ENCODE data around the gene HNRNPF.

Gene HNRNPF

DNA sequence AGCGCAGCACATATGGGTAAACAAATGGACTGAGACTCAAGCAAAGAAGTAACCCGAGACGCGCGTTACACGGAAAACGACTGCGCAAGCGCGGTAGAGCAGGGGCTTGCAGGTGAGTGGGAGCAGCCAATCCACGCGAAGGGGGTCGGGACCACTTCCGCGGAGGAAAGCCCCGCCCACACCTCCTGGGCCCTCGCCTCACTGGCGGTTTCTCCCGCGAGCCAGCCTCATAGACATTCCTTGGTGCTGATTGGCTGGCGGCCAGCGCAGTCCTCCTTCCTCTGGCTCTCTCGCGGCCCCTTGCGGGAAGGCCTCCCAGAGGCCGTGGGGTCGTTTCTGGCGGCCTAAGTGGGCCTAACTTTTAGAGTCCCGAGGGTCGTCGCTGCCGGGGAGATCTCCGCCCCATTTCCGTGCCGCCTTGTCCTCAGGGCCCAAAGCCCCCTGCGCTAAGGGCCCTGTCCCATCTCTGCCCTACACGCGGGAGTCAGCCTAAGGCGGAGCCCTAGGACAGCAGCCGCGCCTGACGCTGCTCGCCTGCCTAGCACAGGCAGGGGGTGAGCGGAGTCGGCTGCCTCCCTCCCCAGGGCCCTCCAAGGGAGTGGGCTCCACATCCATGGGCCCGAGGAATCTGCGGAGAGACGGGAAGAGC, 46.7 kb downstream of the HNRNPF start:
- TF ChIP-seq, protein P1, sequence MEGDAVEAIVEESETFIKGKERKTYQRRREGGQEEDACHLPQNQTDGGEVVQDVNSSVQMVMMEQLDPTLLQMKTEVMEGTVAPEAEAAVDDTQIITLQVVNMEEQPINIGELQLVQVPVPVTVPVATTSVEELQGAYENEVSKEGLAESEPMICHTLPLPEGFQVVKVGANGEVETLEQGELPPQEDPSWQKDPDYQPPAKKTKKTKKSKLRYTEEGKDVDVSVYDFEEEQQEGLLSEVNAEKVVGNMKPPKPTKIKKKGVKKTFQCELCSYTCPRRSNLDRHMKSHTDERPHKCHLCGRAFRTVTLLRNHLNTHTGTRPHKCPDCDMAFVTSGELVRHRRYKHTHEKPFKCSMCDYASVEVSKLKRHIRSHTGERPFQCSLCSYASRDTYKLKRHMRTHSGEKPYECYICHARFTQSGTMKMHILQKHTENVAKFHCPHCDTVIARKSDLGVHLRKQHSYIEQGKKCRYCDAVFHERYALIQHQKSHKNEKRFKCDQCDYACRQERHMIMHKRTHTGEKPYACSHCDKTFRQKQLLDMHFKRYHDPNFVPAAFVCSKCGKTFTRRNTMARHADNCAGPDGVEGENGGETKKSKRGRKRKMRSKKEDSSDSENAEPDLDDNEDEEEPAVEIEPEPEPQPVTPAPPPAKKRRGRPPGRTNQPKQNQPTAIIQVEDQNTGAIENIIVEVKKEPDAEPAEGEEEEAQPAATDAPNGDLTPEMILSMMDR (IDR thresholded peaks at IDR 0.05; ENCODE audit: control extremely low read depth, extremely low read depth, low read depth, missing control alignments): peak; percentile 47
- DNase-seq (ENCODE audit: extremely low spot score): peak; percentile 98
- POLR2A ChIA-PET: no interaction called here
- CTCF ChIA-PET: interaction anchor here (1.3 to 1.4 kb wide), 2 partner anchors 14 to 27 kb away, joined by 3 to 4 read pairs; no protein-coding TSS in a partner anchor

DNA sequence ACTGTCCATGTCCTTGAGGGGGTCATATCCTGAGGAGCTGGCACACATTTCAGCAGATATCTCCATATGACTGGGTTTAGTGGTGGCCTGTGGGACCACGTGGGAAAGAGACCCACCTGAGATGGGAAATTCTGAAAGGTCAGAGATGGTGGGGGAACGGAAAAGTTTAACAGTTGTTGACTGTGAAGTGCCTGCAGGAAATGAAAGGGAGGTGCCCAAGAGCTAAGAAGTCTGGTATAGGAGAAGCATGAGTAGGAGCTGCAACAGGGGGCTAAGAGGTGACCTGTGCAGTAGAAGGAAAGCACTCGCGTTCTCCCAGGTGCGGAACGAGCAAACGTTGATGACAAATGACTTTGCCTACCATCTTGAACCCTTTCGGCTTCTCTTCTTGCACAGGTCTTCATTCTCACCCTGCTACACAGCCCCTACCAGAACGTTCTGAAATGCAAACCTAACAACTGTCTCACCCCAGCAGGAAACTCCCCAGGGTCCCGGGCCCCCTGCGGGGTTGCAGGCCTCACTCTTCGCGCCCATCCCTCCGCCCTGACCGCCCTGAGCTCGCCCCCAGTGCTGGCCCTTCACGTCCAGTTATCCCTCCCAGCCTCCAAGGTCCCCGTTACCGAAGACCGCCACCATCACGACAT, 47.3 kb downstream of the HNRNPF start:
- DNase-seq (ENCODE audit: extremely low spot score): no peak
- CTCF ChIA-PET: interaction anchor here (1.3 to 1.4 kb wide), 2 partner anchors 13 to 27 kb away, joined by 3 to 4 read pairs; no protein-coding TSS in a partner anchor
- TF ChIP-seq, protein P1 (IDR thresholded peaks at IDR 0.05; ENCODE audit: control extremely low read depth, extremely low read depth, low read depth, missing control alignments): no peak
- POLR2A ChIA-PET: no interaction called here

DNA sequence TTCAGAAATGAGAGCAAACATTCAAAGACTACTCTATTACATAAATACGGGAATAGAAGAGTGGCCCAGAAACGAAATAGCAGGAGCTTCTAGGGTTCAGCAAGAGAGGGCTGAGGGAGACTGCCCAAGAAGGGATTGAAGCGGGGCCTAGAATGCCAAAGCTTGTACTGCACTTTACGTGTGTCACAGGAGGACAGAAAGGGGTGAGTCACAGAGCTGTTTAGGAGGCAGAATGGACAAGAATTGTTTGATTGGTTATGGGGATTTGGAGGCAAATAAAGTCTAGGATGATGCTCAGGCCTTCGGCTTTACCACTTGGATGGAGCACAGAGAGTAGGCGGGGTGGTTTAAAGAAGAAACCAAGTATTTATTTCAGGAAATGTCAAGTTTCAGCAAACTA, 48.9 kb downstream of the HNRNPF start:
- ChIA-PET POLR2A (no interaction called here), CTCF (interaction anchor here (1.5 kb wide), 1 partner anchor 11 kb away, joined by 7 read pairs; no protein-coding TSS in a partner anchor)
- DNase-seq (ENCODE audit: extremely low spot score): no peak
- TF ChIP-seq, protein P1 (IDR thresholded peaks at IDR 0.05; ENCODE audit: control extremely low read depth, extremely low read depth, low read depth, missing control alignments): no peak

DNA sequence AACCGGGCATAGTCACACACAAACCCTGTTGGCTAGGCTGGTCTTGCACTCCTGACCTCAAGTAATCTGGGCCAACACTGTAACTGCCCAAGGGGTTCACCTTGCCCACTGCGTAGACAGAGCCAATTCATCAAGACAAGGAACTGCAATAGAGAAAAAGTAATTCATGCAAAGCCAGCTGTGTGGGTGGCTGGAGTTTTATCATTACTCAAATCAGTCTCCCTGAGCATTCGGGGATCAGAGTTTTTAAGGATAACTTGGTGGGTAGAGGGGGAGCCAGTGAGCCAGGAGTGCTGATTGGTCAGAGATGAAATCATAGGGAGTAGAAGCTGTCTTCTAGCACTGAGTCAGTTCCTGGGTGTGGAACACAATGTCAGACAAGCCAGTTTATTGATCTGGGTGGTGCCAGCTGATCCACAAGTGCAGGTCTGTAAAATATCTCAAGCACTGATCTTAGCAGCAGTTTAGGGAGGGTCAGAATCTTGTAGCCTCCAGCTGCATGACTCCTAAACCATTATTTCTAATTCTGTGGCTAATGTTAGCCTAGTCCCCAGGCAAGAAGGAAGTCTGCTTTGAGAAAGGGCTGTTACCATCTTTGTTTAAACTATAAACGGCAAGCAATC, 53.1 kb downstream of the HNRNPF start:
- TF ChIP-seq, protein P1 (IDR thresholded peaks at IDR 0.05; ENCODE audit: control extremely low read depth, extremely low read depth, low read depth, missing control alignments): no peak
- ChIA-PET CTCF (interaction anchor here (1.4 kb wide), 1 partner anchor 9 kb away, joined by 3 read pairs; no protein-coding TSS in a partner anchor), POLR2A (no interaction called here)
- no peak for DNase-seq (ENCODE audit: extremely low spot score)

DNA sequence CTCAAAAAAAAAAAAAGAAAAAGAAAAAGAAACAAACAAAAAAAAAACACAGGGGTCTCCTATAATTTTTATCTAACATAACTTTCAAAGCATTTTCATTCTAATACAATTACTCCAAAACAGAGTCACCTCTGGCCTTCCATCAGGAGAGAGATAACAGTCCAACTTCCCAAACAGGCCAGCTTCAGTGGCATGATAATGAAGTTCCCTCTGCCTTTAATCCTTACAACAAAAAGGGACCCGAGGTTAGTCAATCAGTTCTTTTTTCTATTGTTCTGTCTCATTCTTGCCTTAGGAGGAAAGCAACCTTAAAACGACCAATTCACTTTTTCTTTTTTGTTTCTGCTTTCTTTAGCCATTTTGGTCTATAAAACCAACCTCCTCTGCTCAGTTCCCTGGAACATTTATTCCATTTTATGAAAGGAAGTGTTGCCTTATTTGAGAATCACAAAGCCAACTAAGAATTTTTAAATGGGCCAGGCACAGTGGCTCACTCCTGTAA, 54.1 kb downstream of the HNRNPF start:
- TF ChIP-seq, protein P1 (IDR thresholded peaks at IDR 0.05; ENCODE audit: control extremely low read depth, extremely low read depth, low read depth, missing control alignments): no peak
- POLR2A ChIA-PET: no interaction called here
- CTCF ChIA-PET: interaction anchor here (1.4 kb wide), 1 partner anchor 23 kb away, joined by 3 read pairs; no protein-coding TSS in a partner anchor
- no peak for DNase-seq (ENCODE audit: extremely low spot score)

DNA sequence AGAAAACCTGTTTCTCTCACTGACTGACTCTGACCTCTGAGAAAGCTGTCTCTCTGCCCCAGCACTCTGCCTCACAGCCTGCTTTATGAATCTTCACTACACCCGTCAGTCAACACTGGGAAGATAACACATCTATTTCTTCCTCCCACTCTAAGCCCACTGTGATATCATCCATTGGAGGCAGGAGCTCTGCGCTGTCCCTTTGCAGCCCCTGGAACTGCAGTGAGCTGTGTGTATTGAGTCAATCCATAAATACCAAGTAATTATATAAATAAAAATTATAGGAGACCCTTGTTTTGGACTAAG, 54.7 kb downstream of the HNRNPF start:
- TF ChIP-seq, protein P1 (IDR thresholded peaks at IDR 0.05; ENCODE audit: control extremely low read depth, extremely low read depth, low read depth, missing control alignments): no peak
- POLR2A ChIA-PET: no interaction called here
- CTCF ChIA-PET: interaction anchor here (1.4 kb wide), 2 partner anchors 23 to 148 kb away, joined by 3 read pairs; no protein-coding TSS in a partner anchor
- no peak for DNase-seq (ENCODE audit: extremely low spot score)
